HG02798 (cell line): ENCODE results near the gene MDGA2.
"Not testable (repeated sequence)": the region's sequence is repeated elsewhere in the genome, so short reads cannot be mapped to it uniquely, and the experiment has no call there.

ENCODE experiments used
- ATAC-seq: cut with Tn5 transposase; IDR thresholded peaks from one replicate; pipeline ENCODE4 v1.9.1; 2021; ENCODE audit warnings: mild to moderate bottlenecking; ENCODE audit not compliant: unreplicated experiment, poor library complexity

Gene MDGA2

DNA sequence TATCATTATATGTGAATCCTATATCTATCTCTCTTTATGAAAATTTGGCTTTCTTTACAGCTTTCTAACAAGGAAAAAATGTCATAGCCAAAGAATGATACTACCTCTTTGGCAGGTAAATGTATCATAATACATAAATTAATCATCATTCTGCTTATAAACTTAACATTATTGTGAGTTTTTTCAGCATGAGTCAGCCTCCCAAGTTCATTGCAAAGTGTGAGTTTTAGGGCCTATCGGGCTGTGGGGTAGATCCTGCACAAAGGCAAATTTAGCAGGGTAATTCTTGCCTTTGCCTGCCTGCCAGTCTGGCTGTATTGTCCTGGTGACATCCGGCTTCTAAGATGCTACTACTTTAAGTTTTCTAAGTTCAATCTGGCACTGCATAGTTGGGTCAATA, 412.6 kb downstream of the MDGA2 start:
- no peak for ATAC-seq

DNA sequence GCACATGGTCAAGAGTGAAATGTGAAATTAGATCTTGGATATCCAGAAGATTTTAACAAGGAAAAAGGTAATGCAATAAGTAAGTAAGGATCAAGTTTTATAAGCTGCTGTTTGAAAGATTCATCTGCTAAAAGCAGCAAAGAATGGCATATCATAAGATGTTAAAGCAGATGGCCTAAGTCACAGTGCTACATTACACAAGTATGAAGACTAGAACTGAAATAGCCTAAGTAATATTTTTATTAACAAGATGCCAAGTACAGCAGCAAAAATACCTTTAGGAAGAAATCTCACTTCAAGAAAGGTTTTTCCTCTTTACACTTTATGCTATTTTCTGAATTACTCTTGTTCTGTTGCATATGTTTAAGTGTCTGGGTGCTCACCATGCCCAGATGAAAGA, 414.1 kb downstream of the MDGA2 start:
- no peak for ATAC-seq

DNA sequence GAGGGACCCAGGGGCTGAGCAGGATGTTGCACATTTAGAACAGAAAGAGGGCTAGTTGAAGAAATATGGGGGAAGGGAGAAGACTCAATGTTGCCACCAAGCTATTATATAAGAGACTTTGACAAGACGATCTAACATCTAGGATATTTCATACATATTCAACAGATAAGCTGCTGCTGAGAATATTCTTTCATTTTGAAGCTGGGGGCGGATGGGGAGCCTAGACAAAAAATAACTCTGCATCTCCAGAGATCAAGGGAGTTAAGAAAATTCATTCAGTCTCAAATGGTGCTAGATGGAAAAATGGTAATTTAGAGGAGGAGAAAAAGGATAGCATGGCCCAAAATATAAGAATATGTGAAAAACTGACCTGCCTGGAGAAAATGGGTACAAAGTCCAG, 415.6 kb downstream of the MDGA2 start:
- no peak for ATAC-seq

DNA sequence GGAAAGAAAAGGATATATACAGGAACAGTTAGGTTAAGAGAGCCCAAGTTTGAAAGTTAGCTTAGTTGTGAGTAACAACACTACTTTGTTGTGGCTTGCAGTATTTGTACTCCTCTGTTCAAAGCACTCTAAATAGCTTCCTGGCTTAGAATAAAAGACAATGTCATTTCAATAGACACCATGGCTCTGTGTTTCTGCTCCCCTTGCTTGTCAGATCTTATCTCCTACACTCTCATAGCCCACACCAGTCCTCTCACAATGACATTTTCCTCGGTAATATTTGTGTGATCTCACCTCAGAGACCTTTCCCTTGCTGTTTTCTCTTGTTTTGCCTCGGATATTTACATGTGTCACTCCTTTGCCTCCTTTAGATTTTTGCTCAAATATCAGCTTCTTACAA, 418.4 kb downstream of the MDGA2 start:
- no peak for ATAC-seq

DNA sequence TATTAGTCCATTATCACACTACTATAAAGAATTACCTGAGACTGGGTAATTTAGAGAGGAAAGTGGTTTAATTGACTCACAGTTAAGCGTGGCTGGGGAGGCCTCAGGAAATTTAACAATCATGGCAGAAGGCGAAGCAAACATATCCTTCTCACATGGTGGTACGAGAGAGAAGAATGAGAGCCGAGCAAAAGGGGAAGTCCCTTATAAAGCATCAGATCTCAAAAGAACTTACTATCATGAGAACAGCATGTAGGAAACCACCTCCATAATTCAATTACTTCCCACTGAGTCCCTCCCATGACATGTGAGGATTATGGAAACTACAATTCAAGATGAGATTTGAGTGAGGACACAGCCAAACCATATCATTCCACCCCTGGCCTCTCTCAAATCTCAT, 422.6 kb downstream of the MDGA2 start:
- ATAC-seq, result no peak

DNA sequence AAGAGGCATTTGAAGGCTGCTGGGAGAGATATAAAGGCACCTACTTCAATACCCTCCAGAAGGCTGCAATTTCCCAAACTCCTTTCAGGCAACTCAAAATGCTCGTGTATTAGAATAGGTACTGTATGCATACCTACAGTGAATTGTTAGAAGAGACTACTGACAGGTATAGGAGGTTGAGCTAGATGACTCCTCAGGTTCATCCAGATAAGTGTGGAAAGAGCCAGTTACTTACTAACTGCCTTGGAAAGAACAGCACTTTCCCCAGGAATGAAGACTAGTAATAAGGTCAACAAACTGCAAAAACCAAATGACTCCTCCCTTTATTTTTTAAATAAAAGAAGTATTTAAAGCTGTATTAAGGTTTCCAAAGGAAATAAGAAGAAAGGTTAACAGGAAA, 429.0 kb downstream of the MDGA2 start:
- ATAC-seq, result no peak

DNA sequence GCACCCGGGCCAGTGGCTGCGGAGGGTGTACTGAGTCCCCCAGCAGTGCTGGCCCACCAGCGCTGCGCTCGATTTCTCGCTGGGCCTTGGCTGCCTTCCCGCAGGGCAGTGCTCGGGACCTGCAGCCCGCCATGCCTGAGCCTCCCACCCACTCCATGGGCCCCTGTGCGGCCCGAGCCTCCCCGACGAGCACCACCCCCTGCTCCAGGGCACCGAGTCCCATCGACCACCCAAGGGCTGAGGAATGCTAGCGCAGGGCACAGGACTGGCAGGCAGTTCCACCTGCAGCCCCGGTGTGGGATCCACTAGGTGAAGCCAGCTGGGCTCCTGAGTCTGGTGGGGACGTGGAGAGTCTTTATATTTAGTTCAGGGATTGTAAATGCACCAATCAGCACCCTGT, 432.8 kb downstream of the MDGA2 start:
- not testable (repeated sequence) for ATAC-seq

DNA sequence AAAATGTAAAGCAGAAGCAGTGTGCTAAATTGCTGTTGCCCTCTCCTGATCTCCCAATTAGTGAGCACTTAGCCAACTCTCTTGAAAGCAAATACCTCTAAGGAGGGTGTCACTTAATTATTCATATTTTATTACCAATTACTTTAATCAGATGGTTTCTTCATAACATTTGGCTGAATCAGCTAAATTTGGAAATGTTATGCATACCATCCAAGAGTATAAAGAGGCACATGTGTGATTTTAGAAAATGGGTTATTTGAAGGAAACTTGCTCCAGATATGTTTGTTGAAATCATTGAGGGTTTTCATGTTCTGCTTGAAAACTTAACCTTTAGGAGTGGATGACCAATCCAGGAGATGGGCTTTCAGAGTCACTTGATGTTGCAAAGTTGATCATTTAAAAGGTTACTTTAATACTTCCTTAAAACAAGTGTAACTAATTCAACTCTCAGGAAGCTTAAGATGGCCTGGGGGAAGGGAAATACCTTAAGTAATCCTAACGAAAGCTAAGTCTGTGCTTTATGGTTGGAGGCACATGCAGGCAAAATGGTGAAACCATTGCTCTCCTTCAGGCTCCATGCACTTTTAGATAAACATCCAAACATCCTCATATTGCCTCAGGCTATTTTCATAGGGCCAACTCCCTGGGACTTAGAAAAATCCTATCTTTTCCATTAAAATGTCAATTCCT, 434.5 kb downstream of the MDGA2 start:
- no peak for ATAC-seq

DNA sequence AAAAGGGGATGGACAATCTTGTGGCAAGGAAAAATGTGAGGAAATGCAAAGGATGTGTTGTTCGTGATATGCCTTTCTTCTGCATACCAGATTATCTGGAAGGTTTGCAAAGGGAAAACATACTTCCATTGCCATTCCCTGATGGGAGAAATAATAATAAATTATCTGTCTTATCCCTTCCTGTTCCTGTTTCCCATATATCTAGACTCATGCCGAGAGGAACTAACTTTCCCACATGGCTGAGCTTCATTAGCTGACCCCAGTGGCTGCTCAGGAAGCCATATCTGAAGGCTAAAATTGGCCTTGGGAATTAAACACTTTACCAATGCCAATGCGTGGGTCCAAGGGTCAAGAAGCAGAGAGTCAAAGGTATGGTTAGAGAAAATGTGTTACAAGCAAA, 439.8 kb downstream of the MDGA2 start:
- no peak for ATAC-seq

DNA sequence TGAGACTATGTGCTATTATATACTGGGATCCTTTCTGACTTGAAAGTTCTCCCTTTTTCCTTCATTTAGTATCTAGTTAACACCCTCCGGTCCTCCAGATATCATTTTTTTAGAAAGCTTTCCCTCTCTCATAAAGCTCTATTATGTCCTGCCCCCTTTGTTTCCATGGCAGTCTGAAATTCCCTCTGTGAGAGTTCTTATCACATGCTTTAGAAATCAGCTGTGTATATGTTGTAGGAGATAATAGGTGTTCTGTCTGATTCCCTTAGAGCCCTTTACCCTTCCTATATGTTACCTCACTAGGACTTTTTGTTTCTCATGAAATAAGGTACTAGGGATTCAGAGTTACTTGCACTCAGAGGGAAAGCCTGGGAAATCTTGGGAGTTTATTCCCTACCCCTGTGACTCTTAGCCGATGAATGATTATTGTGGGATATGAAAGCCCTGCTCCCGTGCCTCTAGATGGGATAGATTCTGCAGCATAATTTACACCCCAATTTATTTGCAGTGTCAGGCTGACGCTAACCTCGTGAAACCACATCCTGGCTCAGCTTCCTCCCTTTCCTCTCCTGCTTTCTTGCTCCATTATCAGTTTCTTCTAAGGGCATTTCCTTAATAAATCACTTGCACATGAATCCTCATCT, 448.4 kb downstream of the MDGA2 start:
- ATAC-seq, result no peak

DNA sequence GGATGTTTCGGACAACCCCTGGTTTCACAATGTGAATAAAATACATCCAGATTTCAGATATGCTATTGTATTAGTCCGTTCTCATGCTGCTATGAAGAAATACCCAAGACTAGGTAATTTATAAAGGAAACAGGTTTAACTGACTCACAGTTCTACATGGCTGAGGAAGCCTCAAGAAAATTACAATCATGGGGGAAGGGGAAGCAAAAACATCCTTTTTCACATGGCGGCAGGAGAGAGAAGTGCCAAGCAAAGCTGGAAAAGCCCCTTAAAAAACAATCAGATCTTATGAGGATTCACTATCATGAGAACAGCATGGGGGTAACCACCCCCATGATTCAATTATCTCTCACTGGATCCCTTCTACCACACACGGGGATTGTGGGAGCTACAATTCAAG, 451.7 kb downstream of the MDGA2 start:
- no peak for ATAC-seq

DNA sequence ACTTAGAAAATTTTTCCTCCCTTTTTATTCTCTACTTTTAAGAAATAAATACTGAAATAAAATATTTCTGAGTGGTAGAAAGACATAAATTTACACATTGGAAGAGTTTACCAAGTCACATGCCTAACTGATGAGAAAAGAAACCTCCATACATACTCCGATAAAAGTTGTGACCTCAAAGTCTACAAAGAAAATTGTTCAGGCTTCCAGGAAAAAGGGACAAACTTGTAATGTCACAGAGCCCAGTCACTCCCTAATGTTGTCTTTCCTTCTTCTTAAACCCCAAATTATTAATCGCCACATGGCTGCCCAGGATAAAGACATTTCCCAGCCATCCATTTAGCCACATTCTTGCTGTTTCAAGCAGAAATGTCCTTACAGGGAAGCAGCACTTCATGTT, 455.3 kb downstream of the MDGA2 start:
- ATAC-seq, result no peak

DNA sequence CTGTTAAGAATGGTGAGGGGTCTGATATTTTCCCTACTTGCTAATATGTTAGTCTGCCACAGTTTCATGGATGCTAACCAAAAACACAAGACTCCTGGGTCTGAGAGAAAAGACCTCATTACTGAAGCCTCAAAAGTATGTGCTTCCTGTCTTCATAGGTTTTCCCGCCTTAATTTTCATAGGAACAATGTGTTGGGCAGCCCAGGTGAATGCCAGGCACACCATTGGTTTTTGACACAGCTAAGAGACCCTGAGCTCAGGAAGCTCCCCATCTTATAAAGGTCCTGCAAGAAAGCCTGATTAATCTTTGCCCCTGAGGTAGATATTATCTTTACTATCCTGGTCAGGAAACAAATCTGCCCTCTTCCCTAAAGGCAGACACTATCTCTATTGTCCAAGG, 464.1 kb downstream of the MDGA2 start:
- ATAC-seq, result no peak

DNA sequence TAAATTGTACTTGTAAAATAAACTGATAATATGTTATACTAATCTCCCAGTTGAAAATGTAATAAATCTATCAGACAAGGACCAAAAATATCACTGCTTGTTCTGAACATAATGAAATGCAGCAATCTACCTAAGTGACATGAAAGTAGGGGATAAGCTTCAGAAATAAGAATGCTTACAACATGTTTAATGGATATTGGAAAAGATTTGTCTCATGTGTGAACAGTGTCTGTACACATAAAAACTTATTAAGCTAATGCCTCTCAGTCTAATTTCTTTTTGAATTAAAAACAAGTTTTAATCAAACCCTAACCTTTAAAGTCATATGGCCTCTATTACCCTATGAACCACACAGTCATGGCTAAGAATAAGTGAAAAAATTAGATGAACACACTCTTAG, 465.3 kb downstream of the MDGA2 start:
- ATAC-seq, result no peak

DNA sequence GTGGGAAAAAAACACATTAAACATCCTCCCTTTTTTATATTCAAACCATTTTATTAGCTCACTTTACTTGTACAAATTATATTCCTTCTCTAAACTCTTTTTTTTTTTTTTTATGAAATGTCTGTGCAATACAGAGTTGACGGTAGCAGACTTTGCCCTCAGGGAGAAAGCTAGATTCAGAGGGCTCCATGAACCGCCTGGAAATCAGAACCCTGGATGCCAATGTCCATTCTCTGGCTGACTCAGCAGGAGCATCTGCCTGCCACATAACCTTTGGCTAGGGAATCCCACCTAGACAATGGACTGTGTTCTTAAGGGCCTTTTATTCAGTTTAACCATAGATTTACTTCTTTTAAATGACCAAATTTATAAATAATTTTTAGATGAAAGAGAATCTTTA, 467.0 kb downstream of the MDGA2 start:
- no peak for ATAC-seq

DNA sequence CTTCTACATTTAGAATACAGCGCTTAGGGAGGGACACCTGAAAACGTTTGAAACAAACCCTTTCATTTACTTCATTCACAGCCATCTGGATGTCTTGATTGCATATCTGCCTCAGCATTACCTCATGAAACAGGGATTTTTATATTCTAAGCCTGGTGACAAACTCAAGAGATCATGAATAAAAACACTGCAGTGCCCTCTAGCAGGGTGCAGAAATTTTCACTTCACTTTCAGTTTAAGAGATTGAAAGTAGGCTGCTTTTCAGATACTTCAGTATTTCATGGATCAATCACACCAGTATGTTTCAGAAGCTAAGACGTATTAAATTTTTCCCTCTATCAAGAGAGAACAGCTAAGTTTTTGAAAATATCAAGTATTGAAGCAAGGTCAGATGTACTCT, 467.8 kb downstream of the MDGA2 start:
- no peak for ATAC-seq

DNA sequence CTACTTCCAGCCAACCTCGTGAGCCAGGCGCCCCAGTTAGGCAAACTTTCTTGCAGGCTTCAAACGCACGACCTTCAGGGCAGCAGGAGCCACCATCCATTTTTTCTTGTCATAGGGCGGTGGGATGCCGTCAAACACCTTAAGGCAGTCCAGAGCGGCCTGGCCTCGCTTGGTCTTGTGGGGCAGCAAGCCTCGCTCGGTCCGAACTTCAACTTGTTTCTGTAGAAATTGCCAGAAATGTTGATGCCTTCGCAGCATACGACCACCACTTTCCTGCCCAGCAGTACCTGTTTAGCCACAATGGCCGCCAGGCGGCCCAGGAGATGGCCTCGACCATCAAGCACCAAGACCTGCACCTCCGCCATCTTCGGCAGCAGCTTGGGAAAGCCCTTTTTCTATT, 474.7 kb downstream of the MDGA2 start:
- no peak for ATAC-seq

DNA sequence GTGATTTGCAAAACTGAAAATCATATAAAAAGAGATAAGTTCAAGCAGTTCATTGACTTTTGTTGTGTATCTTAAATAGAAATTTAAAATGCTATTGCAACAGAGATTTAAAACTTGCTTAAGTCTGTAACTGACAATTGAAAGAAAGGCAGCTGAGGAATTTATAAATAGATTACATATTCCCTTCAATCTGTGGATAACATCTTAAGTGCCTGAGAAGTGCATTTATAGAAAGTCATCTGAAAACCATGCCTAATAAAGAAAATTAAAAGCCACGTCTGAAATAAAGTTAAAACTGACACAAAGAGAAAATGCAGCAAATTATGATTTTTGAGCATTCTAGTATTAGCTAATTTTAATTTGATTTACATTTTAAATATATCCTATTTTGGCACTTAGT, 479.8 kb downstream of the MDGA2 start:
- no peak for ATAC-seq

DNA sequence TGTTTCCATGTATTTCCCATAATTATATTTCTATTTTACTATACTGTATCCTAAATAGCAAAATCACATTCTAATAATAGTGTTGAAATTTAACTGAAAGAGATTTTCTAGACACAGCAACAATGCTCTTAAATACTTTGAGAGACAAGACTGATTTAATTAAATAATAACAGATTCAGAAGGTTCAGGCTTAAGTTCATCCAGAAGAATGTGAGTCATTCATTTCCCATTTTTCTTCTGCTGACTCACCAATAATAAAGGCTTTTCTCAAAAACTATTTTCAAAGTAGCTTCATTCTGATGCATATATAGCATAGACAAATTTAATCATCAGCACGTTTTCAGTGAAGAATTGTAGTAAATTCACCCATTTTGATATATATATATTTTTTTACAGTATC, 481.4 kb downstream of the MDGA2 start:
- ATAC-seq, result no peak

DNA sequence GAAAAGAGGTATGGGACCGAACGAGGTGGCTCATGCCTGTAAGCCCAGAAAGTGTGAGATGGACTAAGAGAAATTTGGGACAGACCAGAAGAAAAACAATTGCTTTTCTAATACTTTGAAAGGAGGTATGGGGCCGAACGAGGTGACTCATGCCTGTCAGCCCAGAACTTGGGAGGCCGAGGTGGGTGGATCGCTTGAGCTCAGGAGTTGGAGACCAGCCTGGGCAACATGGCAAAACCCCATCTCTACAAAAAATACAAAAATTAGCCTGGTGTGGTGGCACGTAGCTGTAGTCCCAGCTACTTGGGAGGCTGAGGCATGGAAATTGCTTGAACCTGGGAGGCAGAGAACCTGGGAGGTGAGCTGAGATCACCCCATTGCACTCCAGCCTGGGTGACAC, 483.2 kb downstream of the MDGA2 start:
- not testable (repeated sequence) for ATAC-seq

DNA sequence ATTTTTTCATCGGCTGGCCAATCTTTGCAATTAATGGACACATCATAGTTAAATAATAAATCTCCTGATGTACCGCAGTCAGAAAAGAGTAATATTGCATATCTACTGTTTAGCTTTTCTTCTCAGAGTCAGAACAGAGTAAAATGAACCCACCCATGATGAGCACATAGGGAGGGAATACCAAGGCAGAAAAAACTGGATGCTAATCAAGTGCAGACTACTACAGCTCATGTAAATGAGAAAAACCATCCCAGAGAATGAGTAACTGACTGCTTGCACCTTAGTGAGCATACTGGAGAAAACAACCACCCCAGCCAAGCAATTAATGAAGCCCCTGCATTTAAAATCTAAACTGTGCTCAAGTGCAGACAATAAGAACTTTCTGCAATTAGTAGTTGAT, 483.7 kb downstream of the MDGA2 start:
- no peak for ATAC-seq

DNA sequence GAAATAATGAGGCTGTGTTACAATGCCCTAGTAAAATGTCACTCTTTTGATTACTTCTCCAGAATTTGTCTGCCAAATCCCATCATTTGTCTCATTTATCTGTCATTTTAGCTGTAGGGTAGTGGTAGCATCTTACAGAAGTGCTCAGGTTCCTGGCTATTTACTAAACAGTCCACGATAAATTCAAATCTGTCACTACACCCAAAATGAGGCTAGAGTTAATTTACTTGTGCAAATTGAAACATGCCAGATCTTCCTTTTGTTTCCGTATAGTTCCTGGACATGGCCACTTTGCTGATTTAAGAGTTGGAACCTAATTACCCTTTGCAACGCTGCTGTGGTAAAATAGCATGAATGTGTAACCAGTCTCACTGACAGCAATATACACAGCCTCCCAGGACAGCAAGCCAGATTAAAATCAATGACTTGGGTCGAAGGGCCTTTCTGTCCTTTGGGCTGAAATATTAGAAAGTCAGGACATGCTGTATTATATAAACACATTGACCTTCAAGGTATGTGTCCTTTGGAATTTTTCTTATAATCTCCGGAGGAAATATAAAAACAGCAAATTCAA, 485.4 kb downstream of the MDGA2 start:
- no peak for ATAC-seq
